NCI-H128 (cell line): ENCODE measurements around the gene TNFRSF4.
"Not testable (repeated sequence)": the region's sequence is repeated elsewhere in the genome, so short reads cannot be mapped to it uniquely, and the experiment has no call there.

ENCODE experiments used
- DNase-seq: peaks from one replicate; lab custom pipeline; 2025; ENCODE audit not compliant: unreplicated experiment; lab: John Stamatoyannopoulos, UW

Gene TNFRSF4

DNA sequence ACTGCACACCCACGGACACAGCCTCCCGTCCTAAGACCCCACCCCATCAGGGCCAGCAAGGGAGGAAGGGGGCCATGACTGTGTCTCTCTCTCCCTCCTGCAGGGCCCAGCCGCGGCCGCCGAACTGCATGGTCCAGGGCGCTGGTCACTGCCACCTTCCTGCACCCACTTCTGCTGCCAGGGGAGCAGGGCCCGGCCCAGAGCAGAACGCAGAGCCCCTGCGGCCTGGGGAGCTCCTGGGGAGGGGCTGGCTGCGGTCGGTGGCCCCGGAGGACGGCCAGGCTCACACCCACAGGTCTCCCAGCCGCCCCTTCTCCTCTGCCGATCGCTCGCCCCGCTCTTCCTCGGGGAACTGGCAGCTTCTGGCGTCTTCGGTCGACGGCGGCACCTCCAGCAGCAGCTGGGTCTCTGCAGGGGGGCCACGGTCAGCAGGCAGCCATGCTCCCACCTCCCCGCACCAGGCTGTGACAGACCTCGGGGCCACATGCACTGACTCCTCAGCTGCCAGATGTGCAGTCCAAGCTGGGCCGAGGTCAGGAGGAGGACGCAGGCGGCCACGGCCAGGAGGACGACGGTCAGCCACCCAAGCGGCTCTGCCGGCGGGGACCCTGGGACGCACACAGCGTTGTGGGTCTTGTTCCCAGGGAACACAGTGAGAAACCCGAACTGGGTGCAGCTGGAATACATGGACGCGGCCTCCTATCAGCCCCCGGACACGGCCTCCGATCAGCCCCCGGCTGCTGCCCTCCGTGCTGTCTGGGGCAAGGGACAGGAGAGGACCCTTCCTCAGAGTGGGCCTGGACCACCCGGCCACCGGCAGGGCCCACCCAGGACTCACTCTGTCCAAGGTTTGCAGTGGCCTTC, 10.2 kb downstream of the TNFRSF4 start:
- no peak for DNase-seq

GRCh38 chr1:1202831-1203560, 11.0 kb downstream of the TNFRSF4 start:
- DNase-seq = no peak

GRCh38 chr1:1200876-1201810, 12.8 kb downstream of the TNFRSF4 start:
- DNase-seq = no peak

DNA sequence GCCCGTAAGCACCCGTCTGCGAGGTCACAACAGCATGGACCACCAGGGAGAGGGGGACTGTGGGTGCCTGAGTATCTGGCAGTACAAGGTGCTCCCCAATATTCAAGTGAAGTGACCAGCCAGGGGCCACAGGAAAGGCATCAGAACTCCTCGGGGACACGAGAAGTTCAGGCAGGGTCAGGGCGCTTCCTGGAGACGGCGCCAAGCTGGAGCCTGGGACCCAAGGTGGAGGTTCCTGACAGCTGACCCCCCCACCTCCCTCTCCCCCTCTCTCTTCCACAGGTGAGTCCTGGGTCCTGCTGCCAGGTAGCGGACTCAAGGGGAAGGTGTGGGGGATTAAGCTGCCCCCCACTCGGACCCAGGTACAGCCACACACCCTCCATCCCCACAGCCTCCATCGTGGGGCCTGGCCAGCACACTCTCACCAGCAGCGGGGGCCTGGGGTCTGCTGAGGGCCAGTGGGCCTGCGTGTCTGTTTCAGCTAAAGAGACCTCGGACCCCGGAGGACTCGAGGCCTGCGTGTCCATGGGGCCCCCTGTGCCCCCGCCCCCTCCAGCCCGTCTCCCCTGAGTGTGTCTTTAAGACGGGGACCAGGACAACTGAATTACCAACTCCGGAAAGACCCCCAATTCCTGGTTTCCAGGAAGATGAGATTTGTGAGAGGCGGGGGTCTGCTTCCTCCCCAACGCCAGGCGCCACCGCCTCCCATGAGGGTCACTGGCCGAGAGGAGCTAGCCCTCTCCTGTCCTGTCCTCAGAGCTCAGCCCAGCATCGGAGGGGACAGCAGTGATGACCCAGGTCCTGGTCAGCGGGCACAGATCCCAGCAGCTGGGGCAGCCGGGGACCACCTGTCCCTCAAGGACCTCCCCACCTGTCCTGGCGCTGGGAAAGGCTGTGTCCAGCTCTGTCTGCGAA, 13.7 kb downstream of the TNFRSF4 start:
- DNase-seq = no peak

GRCh38 chr1:1199141-1199960, 14.6 kb downstream of the TNFRSF4 start:
- no peak for DNase-seq

- DNase-seq = no peak
Observed at GRCh38 chr1:1198423-1199140, 15.4 kb downstream of the TNFRSF4 start.

- DNase-seq = no peak
Observed at GRCh38 chr1:1197551-1198422, 16.2 kb downstream of the TNFRSF4 start.

GRCh38 chr1:1197188-1197500, 16.8 kb downstream of the TNFRSF4 start:
- DNase-seq = no peak

DNA sequence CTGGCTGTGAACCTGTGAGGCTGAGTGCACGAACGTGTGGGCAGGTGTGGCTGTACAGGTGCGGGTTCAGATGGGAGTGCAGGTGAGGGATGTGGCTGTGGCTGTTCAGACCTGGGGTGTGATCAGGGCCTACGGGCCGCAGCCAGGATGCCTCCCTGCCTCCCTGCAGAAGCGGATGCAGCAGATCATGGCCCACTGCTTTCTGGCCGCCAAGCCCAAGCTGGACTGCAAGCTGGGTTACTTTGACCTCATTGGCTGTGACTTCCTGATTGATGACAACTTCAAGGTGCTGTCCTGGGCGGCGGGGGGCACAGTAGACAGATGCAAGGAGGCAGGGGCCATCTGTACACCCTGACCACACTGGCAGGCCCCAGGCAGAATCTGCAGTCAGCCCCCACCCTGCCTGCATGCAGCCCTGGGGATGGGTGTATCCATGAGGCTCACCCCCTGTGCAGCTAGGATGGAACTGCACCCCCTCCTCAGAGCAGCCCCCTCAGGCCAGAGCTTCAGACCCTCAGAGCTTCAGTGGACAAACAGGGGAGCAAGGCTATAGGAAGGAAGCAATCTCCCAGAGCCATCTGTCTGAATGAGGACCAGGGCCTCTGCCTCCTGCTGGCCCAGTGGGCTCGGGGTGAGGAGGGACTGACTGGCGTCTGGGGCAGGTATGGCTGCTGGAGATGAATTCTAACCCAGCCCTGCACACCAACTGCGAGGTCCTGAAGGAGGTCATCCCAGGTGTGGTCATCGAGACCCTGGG, 17.3 kb downstream of the TNFRSF4 start:
- DNase-seq = no peak

DNA sequence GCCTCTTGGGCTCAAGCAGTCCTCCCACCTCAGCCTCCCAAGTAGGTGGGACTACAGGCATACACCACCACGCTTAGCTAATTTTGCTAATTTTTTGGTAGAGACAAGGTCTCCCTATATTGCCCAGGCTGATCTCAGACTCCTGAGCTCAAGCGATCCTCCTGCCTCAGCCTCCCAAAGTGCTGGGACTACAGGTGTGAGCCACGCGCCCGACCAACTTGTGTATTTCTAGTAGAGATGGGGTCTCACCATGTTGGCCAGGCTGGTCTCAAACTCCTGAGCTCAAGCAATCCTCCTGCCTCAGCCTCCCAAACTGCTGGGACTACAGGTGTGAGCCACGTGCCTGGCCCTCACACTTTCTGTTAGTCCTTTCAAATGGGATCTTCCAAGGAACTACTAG, 18.2 kb downstream of the TNFRSF4 start:
- DNase-seq = not testable (repeated sequence)

GRCh38 chr1:1194723-1195122, 19.2 kb downstream of the TNFRSF4 start:
- no peak for DNase-seq

GRCh38 chr1:1191734-1192133, 22.2 kb downstream of the TNFRSF4 start:
- DNase-seq = no peak

DNA sequence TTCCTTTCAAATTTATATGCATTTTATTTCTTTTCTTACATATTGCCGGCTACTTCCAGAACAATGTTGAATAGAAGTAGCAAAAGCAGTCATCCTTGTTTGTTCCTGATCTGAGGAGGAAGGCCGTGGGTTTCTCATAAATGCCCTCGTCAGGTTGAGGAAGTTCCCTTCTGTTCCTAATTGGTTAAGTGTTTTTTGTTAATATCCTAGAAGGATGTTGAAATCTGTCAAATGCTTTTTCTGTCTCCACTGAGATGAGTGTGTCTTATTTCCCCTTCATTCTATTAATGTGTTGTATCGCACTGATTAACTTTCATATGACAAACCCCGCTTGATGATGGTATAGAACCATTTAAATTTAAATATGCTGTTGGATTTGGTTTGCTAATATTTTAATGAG, 24.8 kb downstream of the TNFRSF4 start:
- no peak for DNase-seq

DNA sequence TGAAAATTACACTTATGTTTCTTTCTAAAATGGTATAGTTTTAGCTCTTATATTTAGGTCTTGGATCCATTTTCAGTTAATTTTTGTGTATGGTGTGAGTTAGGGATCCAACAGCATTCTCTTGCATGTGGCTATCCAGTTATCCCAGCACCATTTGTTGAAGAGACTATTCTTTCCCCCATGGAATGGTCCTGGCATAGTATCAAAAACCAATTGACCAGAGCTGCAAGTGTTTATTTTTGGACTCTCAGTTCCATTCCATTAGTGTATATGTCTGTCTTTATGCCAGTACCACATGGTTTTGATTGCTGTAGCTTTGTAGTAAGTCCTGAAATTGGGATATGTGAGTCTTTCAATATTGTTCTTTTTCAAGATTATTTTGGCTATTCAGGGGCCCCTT, 26.0 kb downstream of the TNFRSF4 start:
- DNase-seq = no peak

DNA sequence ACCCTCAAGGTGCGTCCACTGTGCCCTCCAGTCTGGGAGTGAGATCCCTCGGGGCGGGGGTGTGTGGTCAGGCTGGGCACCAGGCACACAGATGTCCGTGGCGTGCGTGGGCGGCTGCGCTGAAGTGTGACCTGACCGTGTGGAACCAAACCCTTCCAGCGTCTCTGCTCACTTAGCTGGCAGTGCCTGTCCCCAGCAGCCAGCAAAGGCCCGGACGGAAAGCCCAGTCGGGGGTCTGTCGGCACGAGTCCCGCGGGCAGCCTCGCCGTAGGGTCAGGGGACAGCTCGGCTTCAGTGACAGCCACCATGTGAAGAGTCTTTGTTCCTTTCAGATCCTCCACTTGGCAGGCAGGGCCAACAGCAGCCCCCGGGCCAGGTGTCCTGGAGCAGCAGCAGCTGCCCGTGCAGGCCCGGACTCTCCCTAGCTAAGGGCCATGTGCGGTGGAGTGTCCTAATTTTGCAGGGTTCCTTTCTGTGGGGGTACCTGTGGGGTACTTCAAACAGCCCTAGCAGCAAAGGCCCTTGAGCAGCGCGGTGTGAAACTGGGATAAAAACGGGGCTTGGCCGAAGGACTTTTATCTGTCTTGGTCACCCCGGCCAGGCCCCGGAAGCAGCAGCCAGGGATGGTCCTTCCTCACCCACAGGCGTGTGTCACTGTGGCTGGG, 28.7 kb downstream of the TNFRSF4 start:
- no peak for DNase-seq

DNA sequence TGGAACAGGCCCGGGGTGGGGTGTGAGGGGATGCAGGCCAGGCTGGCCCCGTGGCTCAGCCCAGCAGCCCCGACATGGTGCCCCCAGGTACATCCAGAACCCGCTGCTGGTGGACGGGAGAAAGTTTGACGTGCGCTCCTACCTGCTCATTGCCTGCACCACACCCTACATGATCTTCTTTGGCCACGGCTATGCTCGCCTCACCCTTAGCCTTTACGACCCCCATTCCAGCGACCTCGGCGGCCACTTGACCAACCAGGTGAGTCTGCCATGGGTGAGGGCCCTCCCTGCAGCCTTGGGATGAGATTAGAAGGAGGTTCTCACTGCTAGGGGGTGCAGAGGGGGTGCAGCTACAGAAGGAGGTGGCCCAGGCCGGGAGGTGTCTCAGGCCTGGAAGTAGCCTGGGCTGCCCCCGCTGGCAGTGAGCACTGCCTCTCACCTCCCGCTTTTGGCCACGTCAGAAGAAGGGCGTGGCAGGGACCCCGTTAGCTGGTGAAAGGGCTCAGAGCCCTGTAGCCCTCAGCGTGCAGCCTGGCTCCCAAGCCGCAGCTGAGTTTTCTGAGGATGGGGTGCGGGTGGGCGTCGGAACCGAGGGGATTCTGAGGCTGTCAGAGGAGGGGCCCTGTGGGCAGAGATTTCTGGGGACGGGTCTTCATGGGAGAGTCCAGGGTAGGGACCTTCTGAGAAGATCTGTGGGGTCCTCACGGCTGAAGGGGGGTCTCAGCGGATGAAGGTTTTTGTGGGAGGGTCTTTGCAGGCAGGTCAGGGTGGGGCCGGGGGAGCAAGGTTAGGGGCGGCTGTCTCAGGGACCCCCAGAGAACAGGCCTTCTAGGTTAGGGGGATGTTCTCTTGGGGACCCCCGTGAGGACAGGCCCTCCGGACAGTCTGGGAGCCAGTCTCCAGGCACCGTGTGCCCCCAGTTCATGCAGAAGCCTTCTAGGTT, 29.8 kb downstream of the TNFRSF4 start:
- no peak for DNase-seq
